BJ (cell line): ENCODE data around the gene CENPN. TPM values are rescaled to one million over a fixed set of nuclear protein-coding genes. Genes with fewer than 3 reads are reported as not detected.

Experiments used
- CTCF ChIA-PET: fragments of 350-600 bp; formaldehyde crosslinking; extraction: SDS; loops from one replicate; lab custom pipeline; 2021; ENCODE audit warnings: antibody characterized with exemption, inconsistent platforms; lab: Yijun Ruan, JAX
- POLR2A ChIA-PET: fragments of 300-600 bp; sonication (Branson Sonifier 250); formaldehyde crosslinking; extraction: SDS; loops from one replicate; lab custom pipeline; 2021; ENCODE audit warnings: antibody characterized with exemption; lab: Charles Lee
- DNase-seq: peaks from one replicate; pipeline ENCODE4 v3.0.0-alpha.2; 2011; ENCODE audit warnings: low read depth
- H3K27me3 ChIP-seq: 2 replicates; pipeline ENCODE4 v1.6.0; 2011; ENCODE audit warnings: low read length; ENCODE audit not compliant: control insufficient read depth, insufficient read depth
- H3K36me3 ChIP-seq: 2 replicates; pipeline ENCODE4 v1.5.1; 2011; ENCODE audit warnings: low read length; ENCODE audit not compliant: control insufficient read depth, insufficient read depth
- H3K4me3 ChIP-seq: 2 replicates; pipeline ENCODE4 v1.5.1; 2011; ENCODE audit warnings: low read depth, mild to moderate bottlenecking, control low read depth, low read length
- polyA plus RNA-seq: library from polyadenylated mRNA; depleted of rRNA; stranded (reverse); fragments of >200 nt; gene quantifications from 2 replicates; pipeline ENCODE4 v1.2.3, GENCODE V29; 2011
- TF ChIP-seq, protein P1 (sequence below): IDR thresholded peaks from 2 replicates; pipeline ENCODE4 v1.5.1; 2011; ENCODE audit warnings: low read depth, mild to moderate bottlenecking, control low read depth, inconsistent platforms, low read length, moderate library complexity; ENCODE audit not compliant: insufficient read depth

Gene CENPN
- polyA plus RNA-seq, 1 experiment: 24.8 TPM

DNA sequence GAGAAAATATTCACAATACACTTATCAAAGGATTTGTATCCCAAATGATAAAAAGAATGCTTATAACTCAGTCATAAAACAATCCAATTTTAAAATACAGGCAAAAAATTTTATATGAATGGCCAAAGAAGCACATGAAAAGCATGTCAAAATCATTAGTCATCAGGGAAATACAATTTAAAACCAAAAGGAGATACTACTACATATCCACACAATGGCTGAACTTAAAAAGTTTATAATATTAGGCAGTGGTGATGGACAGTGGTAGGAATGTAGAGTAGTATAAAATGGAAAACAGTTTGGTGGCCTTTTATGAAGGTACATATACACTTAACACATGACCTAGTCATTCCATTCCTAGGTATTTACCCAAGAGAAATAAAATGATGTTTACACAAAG is 12.6 kb upstream of the CENPN start:
- Histone ChIP-seq H3K36me3 (no peaks in the 10 kb centered on the region; the same call in 1 of the 2 replicates), H3K4me3 (no peak overlapping the region), H3K27me3 (no peaks in the 10 kb centered on the region)
- ChIA-PET POLR2A (no interaction called here), CTCF (interaction anchor here (0.6 to 3.3 kb wide), 4 partner anchors 9 to 70 kb away, joined by 3 to 25 read pairs (median 6); no protein-coding TSS in a partner anchor)
- DNase-seq: no peak
- TF ChIP-seq, protein P1, sequence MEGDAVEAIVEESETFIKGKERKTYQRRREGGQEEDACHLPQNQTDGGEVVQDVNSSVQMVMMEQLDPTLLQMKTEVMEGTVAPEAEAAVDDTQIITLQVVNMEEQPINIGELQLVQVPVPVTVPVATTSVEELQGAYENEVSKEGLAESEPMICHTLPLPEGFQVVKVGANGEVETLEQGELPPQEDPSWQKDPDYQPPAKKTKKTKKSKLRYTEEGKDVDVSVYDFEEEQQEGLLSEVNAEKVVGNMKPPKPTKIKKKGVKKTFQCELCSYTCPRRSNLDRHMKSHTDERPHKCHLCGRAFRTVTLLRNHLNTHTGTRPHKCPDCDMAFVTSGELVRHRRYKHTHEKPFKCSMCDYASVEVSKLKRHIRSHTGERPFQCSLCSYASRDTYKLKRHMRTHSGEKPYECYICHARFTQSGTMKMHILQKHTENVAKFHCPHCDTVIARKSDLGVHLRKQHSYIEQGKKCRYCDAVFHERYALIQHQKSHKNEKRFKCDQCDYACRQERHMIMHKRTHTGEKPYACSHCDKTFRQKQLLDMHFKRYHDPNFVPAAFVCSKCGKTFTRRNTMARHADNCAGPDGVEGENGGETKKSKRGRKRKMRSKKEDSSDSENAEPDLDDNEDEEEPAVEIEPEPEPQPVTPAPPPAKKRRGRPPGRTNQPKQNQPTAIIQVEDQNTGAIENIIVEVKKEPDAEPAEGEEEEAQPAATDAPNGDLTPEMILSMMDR: no peak

DNA sequence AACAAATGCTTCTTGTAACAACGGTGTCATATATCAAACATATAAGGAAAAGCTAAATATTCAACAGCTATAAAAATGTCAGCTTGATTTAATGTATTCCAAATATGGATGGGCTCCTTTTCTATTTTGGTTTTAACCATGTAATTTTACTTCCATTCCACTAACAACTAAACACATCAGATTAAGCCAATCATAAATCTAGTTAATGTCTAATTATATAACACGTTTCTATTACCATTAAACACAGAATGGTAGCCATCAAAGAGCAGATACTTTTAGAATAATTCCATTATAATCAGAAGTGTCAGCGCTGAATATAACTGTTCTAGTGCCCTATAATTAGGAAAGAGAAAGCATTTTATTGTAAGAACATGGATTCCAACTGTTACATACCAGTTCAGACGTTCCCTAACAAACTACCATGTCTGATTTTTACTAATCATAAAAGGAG is 10.3 kb upstream of the CENPN start:
- Histone ChIP-seq H3K4me3 (no peak overlapping the region), H3K27me3 (no peaks in the 10 kb centered on the region), H3K36me3 (no peaks in the 10 kb centered on the region)
- DNase-seq: no peak
- CTCF ChIA-PET: no interaction called here
- POLR2A ChIA-PET: no interaction called here
- TF ChIP-seq, protein P1: no peak

DNA sequence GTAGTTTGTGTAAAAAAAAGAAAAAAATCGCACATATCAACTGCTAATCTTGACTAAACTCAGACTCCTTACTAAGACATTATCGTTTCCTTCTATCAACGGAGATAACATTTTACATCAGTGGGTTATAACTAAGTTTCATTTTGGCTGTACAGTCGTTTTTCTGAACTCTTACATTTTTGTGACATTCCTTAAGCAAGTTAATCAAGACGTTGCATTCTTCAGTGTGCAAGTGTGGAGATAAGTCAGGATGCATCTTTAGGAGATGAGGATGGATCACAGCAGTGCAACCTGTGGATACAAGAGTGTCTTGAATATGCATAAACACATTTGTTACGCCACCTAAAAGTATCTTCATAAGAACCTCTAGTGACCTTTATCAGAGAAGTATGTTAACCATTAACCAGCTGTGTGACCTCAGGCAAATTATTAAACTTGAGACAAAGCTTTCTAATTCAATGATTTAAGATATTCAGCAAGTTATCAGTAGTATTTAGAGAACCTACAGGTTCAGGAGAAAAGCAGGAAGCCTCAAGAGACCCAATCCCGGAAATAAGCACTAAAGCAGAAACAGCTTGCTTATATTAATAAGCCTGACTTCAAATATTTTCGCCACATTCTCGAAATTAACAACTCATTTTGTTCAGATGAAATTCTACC is 9.7 kb upstream of the CENPN start:
- H3K27me3 ChIP-seq: no peaks in the 10 kb centered on the region
- POLR2A ChIA-PET: no interaction called here

DNA sequence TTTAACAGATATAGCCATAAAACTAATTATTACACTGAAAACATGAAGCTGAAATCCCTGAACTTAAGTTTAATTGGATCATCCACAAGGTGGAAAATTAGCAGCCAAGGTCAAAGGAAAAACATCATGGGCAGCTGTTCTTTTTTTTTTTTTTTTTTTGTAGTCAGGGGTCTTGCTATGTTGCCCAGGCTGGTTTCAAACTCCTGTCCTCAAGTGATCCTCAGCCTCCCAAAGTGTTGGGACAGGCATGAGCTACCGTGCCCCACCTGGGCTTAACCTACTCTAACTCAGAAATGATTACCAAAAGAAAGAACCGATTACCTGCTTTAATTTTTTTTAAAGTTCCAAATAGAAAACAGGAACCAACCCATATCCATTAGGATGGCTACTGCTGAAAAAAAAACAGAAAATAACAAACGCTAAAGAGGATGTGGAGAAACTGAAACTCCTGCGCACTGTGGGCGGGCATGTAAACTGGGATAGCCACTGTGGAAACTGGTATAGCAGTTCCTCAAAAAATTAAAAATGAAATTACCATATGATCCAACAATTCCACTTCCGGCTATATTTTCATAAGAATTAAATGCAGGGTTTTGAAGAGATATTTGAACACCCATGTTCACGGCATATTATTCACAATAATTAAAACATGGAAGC is 8.9 kb upstream of the CENPN start:
- Histone ChIP-seq H3K27me3 (no peaks in the 10 kb centered on the region), H3K36me3 (no peaks in the 10 kb centered on the region), H3K4me3 (no peak overlapping the region)
- ChIA-PET CTCF (interaction anchor here (1.1 kb wide), 1 partner anchor 9 kb away, joined by 3 read pairs; the partner anchor contains the start of gene CENPN), POLR2A (no interaction called here)
- DNase-seq: no peak
- TF ChIP-seq, protein P1: no peak

More for the DNA sequence above, 9.7 kb upstream of the CENPN start:
- Histone ChIP-seq H3K36me3 (no peaks in the 10 kb centered on the region), H3K4me3 (no peak overlapping the region)
- TF ChIP-seq, protein P1: no peak
- DNase-seq: no peak
- CTCF ChIA-PET: interaction anchor here (1.1 kb wide), 1 partner anchor 10 kb away, joined by 3 read pairs; the partner anchor contains the start of gene CENPN

DNA sequence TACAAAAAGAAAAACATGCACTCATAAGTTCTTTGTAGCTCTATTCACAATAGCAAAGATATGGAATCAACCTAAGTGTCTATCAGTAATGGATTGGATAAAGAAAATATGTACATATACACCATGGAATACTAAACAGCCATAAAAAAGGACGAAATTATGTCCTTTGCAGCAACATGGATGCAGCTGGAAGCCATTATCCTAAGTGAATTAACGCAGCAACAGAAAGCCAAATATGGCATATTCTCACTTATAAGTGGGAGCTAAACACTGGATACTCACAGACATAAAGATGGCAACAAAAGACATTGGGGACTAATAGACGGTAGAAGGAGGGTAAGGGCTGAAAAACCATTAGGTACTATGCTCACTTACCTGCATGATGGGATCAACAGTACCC is 6.1 kb upstream of the CENPN start:
- TF ChIP-seq, protein P1: no peak

More for the DNA sequence above, 6.1 kb upstream of the CENPN start:
- DNase-seq: no peak
- no peaks in the 10 kb centered on the region for H3K27me3 ChIP-seq
- H3K4me3 ChIP-seq: no peak overlapping the region
- ChIA-PET POLR2A (no interaction called here), CTCF (interaction anchor here (1.6 kb wide), 1 partner anchor 35 kb away, joined by 5 read pairs; the partner anchor contains the start of gene ATMIN)
- H3K36me3 ChIP-seq: no peaks in the 10 kb centered on the region
